HG02610 (cell line): Measurements from ENCODE around the gene PSMD1.

Experiments
- ATAC-seq: cut with Tn5 transposase; IDR thresholded peaks from one replicate; pipeline ENCODE4 v1.9.1; 2021; ENCODE audit warnings: mild to moderate bottlenecking, moderate library complexity; ENCODE audit not compliant: unreplicated experiment

Gene PSMD1

GRCh38 chr2:231110551-231110950, 53.9 kb downstream of the PSMD1 start:
- no peak for ATAC-seq

- ATAC-seq = no peak
These were observed 55.3 kb downstream of the PSMD1 start for GRCh38 chr2:231111987-231112386.

- ATAC-seq = no peak
These were observed 56.8 kb downstream of the PSMD1 start for GRCh38 chr2:231113489-231113888.

- no peak for ATAC-seq
These were observed 59.0 kb downstream of the PSMD1 start for GRCh38 chr2:231115651-231116050.

- ATAC-seq = no peak
These were observed 60.5 kb downstream of the PSMD1 start for GRCh38 chr2:231117148-231117547.

GRCh38 chr2:231117922-231118613, 61.4 kb downstream of the PSMD1 start:
- no peak for ATAC-seq

- no peak for ATAC-seq
These were observed 61.9 kb downstream of the PSMD1 start for GRCh38 chr2:231118614-231118942.

GRCh38 chr2:231123362-231123898, 66.8 kb downstream of the PSMD1 start:
- no peak for ATAC-seq

GRCh38 chr2:231124838-231125568, 68.3 kb downstream of the PSMD1 start, which contains the start of gene HTR2B:
Gene HTR2B, minus strand, starts transcription at chr2:231125042. Its CDS starts 1,278 bp downstream, at chr2:231123764.
- no peak for ATAC-seq

- no peak for ATAC-seq
These were observed 69.5 kb downstream of the PSMD1 start for GRCh38 chr2:231126123-231126522.

- ATAC-seq = no peak
These were observed 70.8 kb downstream of the PSMD1 start for GRCh38 chr2:231127480-231127879.

- no peak for ATAC-seq
These were observed 71.3 kb downstream of the PSMD1 start for GRCh38 chr2:231127936-231128335.

- no peak for ATAC-seq
These were observed 71.9 kb downstream of the PSMD1 start for GRCh38 chr2:231128541-231128940.

GRCh38 chr2:231129216-231129615, 72.5 kb downstream of the PSMD1 start:
- no peak for ATAC-seq

- ATAC-seq = no peak
These were observed 73.8 kb downstream of the PSMD1 start for GRCh38 chr2:231130336-231131056.

GRCh38 chr2:231132129-231132528, 75.5 kb downstream of the PSMD1 start:
- ATAC-seq = no peak

GRCh38 chr2:231133365-231134099, 76.9 kb downstream of the PSMD1 start:
- ATAC-seq = no peak

- no peak for ATAC-seq
These were observed 78.4 kb downstream of the PSMD1 start for GRCh38 chr2:231134910-231135655.

- ATAC-seq = no peak
These were observed 82.0 kb downstream of the PSMD1 start for GRCh38 chr2:231138699-231139098.

- ATAC-seq = no peak
These were observed 83.1 kb downstream of the PSMD1 start for GRCh38 chr2:231139796-231140195.
